Panc1 (cell line): Measurements from ENCODE around the gene AGBL2.

Source experiments
- CTCF ChIP-seq: fragments of 450-650 bp; IDR thresholded peaks from 2 replicates; pipeline ENCODE4 v1.5.1; 2017; ENCODE audit warnings: mild to moderate bottlenecking
- POLR2AphosphoS5 ChIP-seq: IDR thresholded peaks from 2 replicates; pipeline ENCODE4 v1.6.1; 2012; ENCODE audit warnings: mild to moderate bottlenecking, low read depth, low read length, moderate library complexity
- TCF7L2 ChIP-seq: IDR thresholded peaks from 2 replicates; pipeline ENCODE4 v1.6.1; 2011; ENCODE audit warnings: mild to moderate bottlenecking, low read depth, low read length, inconsistent platforms

GRCh38 chr11:47659276-47659675 is 55.9 kb downstream of the AGBL2 start:
- TF ChIP-seq TCF7L2 (no peak), CTCF (no peak), POLR2AphosphoS5 (no peak)
